Mesenchymal stem cell (in vitro differentiated cells and primary cell): ENCODE measurements around the gene TENT5A.
A peak's percentile ranks its signal among the peaks of the same experiment; 100 is the strongest.

Experiments
- DNase-seq: peaks from one replicate; pipeline ENCODE4 v3.0.0-alpha.2; 2013
- H2AFZ ChIP-seq: one replicate; pipeline ENCODE4 v1.6.1; 2013; ENCODE audit warnings: low read depth, mild to moderate bottlenecking, control low read depth, inconsistent platforms, low read length, moderate library complexity
- H2AK5ac ChIP-seq: 2 replicates; pipeline ENCODE4 v1.6.1; 2013; ENCODE audit warnings: low read length, moderate library complexity, mild to moderate bottlenecking, inconsistent platforms; ENCODE audit not compliant: severe bottlenecking
- H2BK120ac ChIP-seq: one replicate; pipeline ENCODE4 v1.6.1; 2013; ENCODE audit warnings: low read depth, mild to moderate bottlenecking, inconsistent platforms, low read length, moderate library complexity
- H2BK12ac ChIP-seq, 2 experiments: one replicate each; pipeline ENCODE4 v1.6.1; 2013; ENCODE audit warnings: inconsistent platforms in 2 of 2, low read length in 2 of 2, mild to moderate bottlenecking in 2 of 2, moderate library complexity in 2 of 2, control low read depth in 1 of 2
- H2BK15ac ChIP-seq: one replicate; pipeline ENCODE4 v1.6.1; 2013; ENCODE audit warnings: mild to moderate bottlenecking, low read depth, inconsistent platforms; ENCODE audit not compliant: poor library complexity, severe bottlenecking
- H2BK5ac ChIP-seq: 2 replicates; pipeline ENCODE4 v1.6.1; 2013; ENCODE audit warnings: low read depth, mild to moderate bottlenecking, low read length, control low read depth, inconsistent platforms; ENCODE audit not compliant: poor library complexity, severe bottlenecking
- H3K14ac ChIP-seq, 2 experiments: one replicate each; pipeline ENCODE4 v1.6.1; 2013; ENCODE audit warnings: inconsistent platforms in 2 of 2, low read length in 2 of 2, control low read depth in 1 of 2, mild to moderate bottlenecking in 1 of 2, moderate library complexity in 1 of 2
- H3K18ac ChIP-seq, 2 experiments: one replicate each; pipeline ENCODE4 v1.6.1; 2013; ENCODE audit warnings: inconsistent platforms in 2 of 2, low read length in 2 of 2, control low read depth in 1 of 2, low read depth in 1 of 2, mild to moderate bottlenecking in 1 of 2
- H3K23ac ChIP-seq, 2 experiments: one replicate each; pipeline ENCODE4 v1.6.1; 2013; ENCODE audit warnings: inconsistent platforms in 2 of 2, low read length in 2 of 2, mild to moderate bottlenecking in 2 of 2, moderate library complexity in 2 of 2, control low read depth in 1 of 2
- H3K27ac ChIP-seq: 2 replicates; pipeline ENCODE4 v1.5.1; 2013; ENCODE audit warnings: mild to moderate bottlenecking, moderate library complexity, low read length, control low read depth, inconsistent platforms; ENCODE audit not compliant: poor library complexity, severe bottlenecking
- H3K27me3 ChIP-seq, 2 experiments: 2 replicates each; pipeline versions ENCODE4 v1.6.1 to v1.7.0; 2013; ENCODE audit warnings: low read length in 2 of 2, mild to moderate bottlenecking in 2 of 2, moderate library complexity in 2 of 2, control low read depth in 1 of 2, inconsistent platforms in 1 of 2; ENCODE audit not compliant: control insufficient read depth in 1 of 2, insufficient read depth in 1 of 2
- H3K36me3 ChIP-seq, 2 experiments: 2 replicates each; pipeline versions ENCODE4 v1.6.1 to v1.7.0; 2013; ENCODE audit warnings: low read length in 2 of 2, control low read depth in 1 of 2, inconsistent platforms in 1 of 2, low read depth in 1 of 2, mild to moderate bottlenecking in 1 of 2; ENCODE audit not compliant: insufficient read depth in 2 of 2, control insufficient read depth in 1 of 2
- H3K4ac ChIP-seq, 2 experiments: one replicate each; pipeline ENCODE4 v1.6.1; 2013; ENCODE audit warnings: inconsistent platforms in 2 of 2, low read length in 2 of 2, mild to moderate bottlenecking in 2 of 2, moderate library complexity in 2 of 2, control low read depth in 1 of 2, low read depth in 1 of 2
- H3K4me1 ChIP-seq: 2 replicates; pipeline ENCODE4 v1.6.1; 2013; ENCODE audit warnings: low read depth, low read length, control low read depth; ENCODE audit not compliant: control insufficient read depth, insufficient read depth
- H3K4me2 ChIP-seq: 2 replicates; pipeline ENCODE4 v1.6.1; 2013; ENCODE audit warnings: low read length, mild to moderate bottlenecking, inconsistent platforms; ENCODE audit not compliant: poor library complexity, severe bottlenecking
- H3K4me3 ChIP-seq, 2 experiments: 2 replicates each; pipeline versions ENCODE4 v1.5.1 to v1.7.0; 2013; ENCODE audit warnings: low read length in 2 of 2, mild to moderate bottlenecking in 2 of 2, control low read depth in 1 of 2, low read depth in 1 of 2; ENCODE audit not compliant: insufficient read depth in 1 of 2
- H3K79me1 ChIP-seq: replicated peaks from 2 replicates; pipeline ENCODE4 v1.6.1; 2013; ENCODE audit warnings: mild to moderate bottlenecking, control low read depth, low read length, inconsistent platforms; ENCODE audit not compliant: poor library complexity, severe bottlenecking
- H3K9ac ChIP-seq: 2 replicates; pipeline ENCODE4 v1.7.0; 2013; ENCODE audit warnings: mild to moderate bottlenecking, low read length, moderate library complexity
- H3K9me3 ChIP-seq: 2 replicates; pipeline ENCODE4 v1.7.0; 2013; ENCODE audit warnings: mild to moderate bottlenecking, low read length; ENCODE audit not compliant: control insufficient read depth
- H4K8ac ChIP-seq: one replicate; pipeline ENCODE4 v1.6.1; 2013; ENCODE audit warnings: inconsistent platforms, mild to moderate bottlenecking, low read length, moderate library complexity
- H4K91ac ChIP-seq: one replicate; pipeline ENCODE4 v1.6.1; 2013; ENCODE audit warnings: mild to moderate bottlenecking, low read length, inconsistent platforms
- WGBS: methylation state at CpG from one replicate; pipeline ENCODE4 v1.1.7; 2013; ENCODE audit warnings: mixed read lengths; 5-methylcytosine and 5-hydroxymethylcytosine counted together

TENT5A gene

GRCh38 chr6:81750200-81750599 is 2.3 kb downstream of the TENT5A start:
- H3K9me3 ChIP-seq = no peaks in the 10 kb centered on the region

GRCh38 chr6:81749707-81750106 is 2.8 kb downstream of the TENT5A start:
- Histone ChIP-seq H3K4me2 (no peak overlapping the region), H3K36me3 (peaks cover 0 to 53% of the 10 kb centered on the region in 2 experiments), H4K91ac (no peak overlapping the region), H2BK12ac (no peak overlapping the region), H2AK5ac (no peak overlapping the region), H3K27ac (no peak overlapping the region), H4K8ac (no peak overlapping the region), H2BK15ac (no peak overlapping the region), H3K9me3 (no peaks in the 10 kb centered on the region), H3K18ac (no peak overlapping the region), H3K14ac (no peak overlapping the region), H3K4me3 (peak overlapping the region in 1 of 2 experiments; percentile 97), H3K9ac (peak overlapping the region; percentile 95), H3K23ac (no peak overlapping the region), H3K4ac (no peak overlapping the region), H3K27me3 (no peaks in the 10 kb centered on the region), H2AFZ (no peak overlapping the region), H3K79me1 (peaks cover 7% of the 10 kb centered on the region), H3K4me1 (peaks cover 10% of the 10 kb centered on the region), H2BK120ac (no peak overlapping the region), H2BK5ac (no peak overlapping the region)
- WGBS = 80% methylated on average over 5 of the region's 5 CpGs
- DNase-seq = peak; percentile 38

More at GRCh38 chr6:81750200-81750599, 2.3 kb downstream of the TENT5A start:
- Histone ChIP-seq H3K4me2 (no peak overlapping the region), H3K18ac (no peak overlapping the region), H3K27me3 (no peaks in the 10 kb centered on the region), H3K4me1 (peaks cover 10% of the 10 kb centered on the region), H4K8ac (no peak overlapping the region), H2BK15ac (no peak overlapping the region), H2BK120ac (no peak overlapping the region), H2AK5ac (no peak overlapping the region), H2BK12ac (no peak overlapping the region), H3K9ac (peak overlapping the region; percentile 95), H4K91ac (no peak overlapping the region), H3K23ac (no peak overlapping the region), H3K4me3 (peak overlapping the region in 1 of 2 experiments; percentile 97), H3K4ac (no peak overlapping the region), H3K79me1 (peaks cover 7% of the 10 kb centered on the region), H3K36me3 (peaks cover 0 to 50% of the 10 kb centered on the region in 2 experiments), H2AFZ (no peak overlapping the region), H2BK5ac (no peak overlapping the region), H3K14ac (no peak overlapping the region), H3K27ac (no peak overlapping the region)
- DNase-seq = no peak
- 65% methylated on average over 5 of the region's 5 CpGs for WGBS

GRCh38 chr6:81748994-81749393 is 3.5 kb downstream of the TENT5A start:
- Histone ChIP-seq H2AFZ (no peak overlapping the region), H3K9ac (peak overlapping the region; percentile 95), H3K4me1 (peaks cover 9% of the 10 kb centered on the region), H4K8ac (no peak overlapping the region), H3K4me3 (peak overlapping the region in 1 of 2 experiments; percentile 97), H2BK15ac (no peak overlapping the region), H2BK5ac (no peak overlapping the region), H3K36me3 (peaks cover 0 to 55% of the 10 kb centered on the region in 2 experiments), H4K91ac (no peak overlapping the region), H2BK12ac (no peak overlapping the region), H3K4ac (no peak overlapping the region), H3K79me1 (peaks cover 7% of the 10 kb centered on the region), H3K18ac (no peak overlapping the region), H3K4me2 (no peak overlapping the region), H3K14ac (no peak overlapping the region), H3K27ac (no peak overlapping the region), H2BK120ac (no peak overlapping the region), H3K27me3 (no peaks in the 10 kb centered on the region), H2AK5ac (no peak overlapping the region), H3K23ac (no peak overlapping the region), H3K9me3 (no peaks in the 10 kb centered on the region)
- 60% methylated on average over 5 of the region's 5 CpGs for WGBS
- peak; percentile 39 for DNase-seq

GRCh38 chr6:81747327-81747726 is 5.2 kb downstream of the TENT5A start:
- peaks cover 6% of the 10 kb centered on the region for H3K4me1 ChIP-seq
- no peak overlapping the region for H3K4ac ChIP-seq
- no peak overlapping the region for H4K8ac ChIP-seq
- no peak overlapping the region for H3K4me2 ChIP-seq
- no peak overlapping the region for H2BK12ac ChIP-seq
- H3K9me3 ChIP-seq = no peaks in the 10 kb centered on the region
- H3K4me3 ChIP-seq = no peak overlapping the region
- H2AK5ac ChIP-seq = no peak overlapping the region
- no peak overlapping the region for H2AFZ ChIP-seq
- H3K36me3 ChIP-seq = peaks cover 0 to 55% of the 10 kb centered on the region in 2 experiments
- WGBS = 90% methylated on average over 4 of the region's 4 CpGs
- no peak for DNase-seq
- no peak overlapping the region for H2BK15ac ChIP-seq
- no peak overlapping the region for H4K91ac ChIP-seq
- H3K79me1 ChIP-seq = peaks cover 7% of the 10 kb centered on the region
- no peak overlapping the region for H2BK120ac ChIP-seq
- no peaks in the 10 kb centered on the region for H3K27me3 ChIP-seq
- no peak overlapping the region for H3K27ac ChIP-seq
- H3K9ac ChIP-seq = peak overlapping the region; percentile 54
- H3K18ac ChIP-seq = no peak overlapping the region
- H3K14ac ChIP-seq = no peak overlapping the region
- H3K23ac ChIP-seq = no peak overlapping the region
- H2BK5ac ChIP-seq = no peak overlapping the region
